ENCODE measurements around the gene MEGF9. TPM values are rescaled to one million over a fixed set of nuclear protein-coding genes. Genes with fewer than 3 reads are reported as not detected.

The MEGF9 gene
- total and polyA plus RNA-seq, 2 of the 13 experiments (the other 11 are each of a cell fraction or from before 2014, with no cell fraction given): 3.1 to 3.3 TPM

- no peak for TF ChIP-seq SNAI1 (CRISPR knock-in tag; IDR thresholded peaks at IDR 0.05; ENCODE audit: borderline replicate concordance)
- TF ChIP-seq ZNF562 (CRISPR knock-in tag; IDR thresholded peaks at IDR 0.05; ENCODE audit: borderline replicate concordance): no peak
- TF ChIP-seq GPBP1L1 (CRISPR knock-in tag; IDR thresholded peaks at IDR 0.05): no peak
- TF ChIP-seq ZNF296 (CRISPR knock-in tag; conservative IDR thresholded peaks at IDR 0.05): no peak
- no peak for TF ChIP-seq ZBTB26 (CRISPR knock-in tag; IDR thresholded peaks at IDR 0.05; ENCODE audit: borderline replicate concordance)
- TF ChIP-seq PITX1 (CRISPR knock-in tag; IDR thresholded peaks at IDR 0.05): no peak
- TF ChIP-seq, protein P1, sequence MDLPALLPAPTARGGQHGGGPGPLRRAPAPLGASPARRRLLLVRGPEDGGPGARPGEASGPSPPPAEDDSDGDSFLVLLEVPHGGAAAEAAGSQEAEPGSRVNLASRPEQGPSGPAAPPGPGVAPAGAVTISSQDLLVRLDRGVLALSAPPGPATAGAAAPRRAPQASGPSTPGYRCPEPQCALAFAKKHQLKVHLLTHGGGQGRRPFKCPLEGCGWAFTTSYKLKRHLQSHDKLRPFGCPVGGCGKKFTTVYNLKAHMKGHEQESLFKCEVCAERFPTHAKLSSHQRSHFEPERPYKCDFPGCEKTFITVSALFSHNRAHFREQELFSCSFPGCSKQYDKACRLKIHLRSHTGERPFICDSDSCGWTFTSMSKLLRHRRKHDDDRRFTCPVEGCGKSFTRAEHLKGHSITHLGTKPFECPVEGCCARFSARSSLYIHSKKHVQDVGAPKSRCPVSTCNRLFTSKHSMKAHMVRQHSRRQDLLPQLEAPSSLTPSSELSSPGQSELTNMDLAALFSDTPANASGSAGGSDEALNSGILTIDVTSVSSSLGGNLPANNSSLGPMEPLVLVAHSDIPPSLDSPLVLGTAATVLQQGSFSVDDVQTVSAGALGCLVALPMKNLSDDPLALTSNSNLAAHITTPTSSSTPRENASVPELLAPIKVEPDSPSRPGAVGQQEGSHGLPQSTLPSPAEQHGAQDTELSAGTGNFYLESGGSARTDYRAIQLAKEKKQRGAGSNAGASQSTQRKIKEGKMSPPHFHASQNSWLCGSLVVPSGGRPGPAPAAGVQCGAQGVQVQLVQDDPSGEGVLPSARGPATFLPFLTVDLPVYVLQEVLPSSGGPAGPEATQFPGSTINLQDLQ (CRISPR knock-in tag; IDR thresholded peaks at IDR 0.05): no peak
- TF ChIP-seq ELF1 (CRISPR knock-in tag; IDR thresholded peaks at IDR 0.05): no peak
- TF ChIP-seq MIER2 (CRISPR knock-in tag; IDR thresholded peaks at IDR 0.05): no peak
- TF ChIP-seq ZFYVE20 (CRISPR knock-in tag; IDR thresholded peaks at IDR 0.05; ENCODE audit: borderline replicate concordance, low read depth): no peak
- no peak for TF ChIP-seq FUBP1 (CRISPR knock-in tag; IDR thresholded peaks at IDR 0.05; ENCODE audit: borderline replicate concordance)
- no peak for TF ChIP-seq MIER3 (CRISPR knock-in tag; IDR thresholded peaks at IDR 0.05; ENCODE audit: borderline replicate concordance)
Observed at GRCh38 chr9:120650352-120650751, 63.9 kb downstream of the MEGF9 start (continued).
